Hepatocyte (in vitro differentiated cells): ENCODE measurements around the gene OLFM2. TPM values are rescaled to one million over a fixed set of nuclear protein-coding genes. Genes with fewer than 3 reads are reported as not detected.
A peak's percentile ranks its signal among the peaks of the same experiment; 100 is the strongest.

Experiments used
- DNase-seq: peaks from one replicate; pipeline ENCODE4 v3.0.0-alpha.2; 2016; ENCODE audit warnings: low spot score
- H2AFZ ChIP-seq: fragments of 200-600 bp; sonication (generic); 2 replicates; pipeline ENCODE4 v1.6.0; 2016; ENCODE audit warnings: antibody characterized with exemption, mild to moderate bottlenecking
- H3K27ac ChIP-seq: fragments of 200-600 bp; sonication (generic); 2 replicates; pipeline ENCODE4 v1.5.1; 2016; ENCODE audit warnings: mild to moderate bottlenecking
- H3K27me3 ChIP-seq: fragments of 200-600 bp; sonication (generic); 2 replicates; pipeline ENCODE4 v1.6.1; 2016
- H3K36me3 ChIP-seq: fragments of 200-600 bp; sonication (generic); replicated peaks from 2 replicates; pipeline ENCODE4 v1.5.1; 2016; ENCODE audit warnings: low read depth; ENCODE audit not compliant: insufficient read depth
- H3K4me1 ChIP-seq: fragments of 200-600 bp; sonication (generic); 2 replicates; pipeline ENCODE4 v1.5.1; 2016; ENCODE audit warnings: mild to moderate bottlenecking, moderate library complexity; ENCODE audit not compliant: insufficient read depth
- H3K4me2 ChIP-seq: fragments of 200-600 bp; sonication (generic); 2 replicates; pipeline ENCODE4 v1.6.0; 2016
- H3K4me3 ChIP-seq: fragments of 200-600 bp; sonication (generic); 2 replicates; pipeline ENCODE4 v1.5.1; 2016; ENCODE audit warnings: mild to moderate bottlenecking
- H3K79me2 ChIP-seq: fragments of 200-600 bp; sonication (generic); 2 replicates; pipeline ENCODE4 v1.6.0; 2017; ENCODE audit warnings: mild to moderate bottlenecking
- H3K9me2 ChIP-seq: fragments of 200-600 bp; sonication (generic); replicated peaks from 2 replicates; pipeline ENCODE4 v1.6.0; 2017; ENCODE audit warnings: mild to moderate bottlenecking; ENCODE audit not compliant: insufficient read depth
- H3K9me3 ChIP-seq: fragments of 200-600 bp; sonication (generic); 2 replicates; pipeline ENCODE4 v1.5.1; 2016; ENCODE audit warnings: low read depth, mild to moderate bottlenecking
- H4K20me1 ChIP-seq: fragments of 200-600 bp; sonication (generic); 2 replicates; pipeline ENCODE4 v1.6.0; 2016; ENCODE audit warnings: mild to moderate bottlenecking; ENCODE audit not compliant: insufficient read depth, poor library complexity, severe bottlenecking
- EZH2 ChIP-seq: fragments of 200-600 bp; sonication (generic); IDR thresholded peaks from 2 replicates; pipeline ENCODE4 v1.6.1; 2016; ENCODE audit warnings: antibody characterized with exemption, mild to moderate bottlenecking, borderline replicate concordance
- EZH2phosphoT487 ChIP-seq: fragments of 200-600 bp; sonication (generic); IDR thresholded peaks from one replicate; pipeline ENCODE4 v1.6.1; 2018; ENCODE audit warnings: antibody characterized with exemption, mild to moderate bottlenecking, low read depth, moderate library complexity; ENCODE audit not compliant: unreplicated experiment, severe bottlenecking
- WGBS: methylation state at CpG from one replicate; pipeline ENCODE4 v1.1.6; 2016; ENCODE audit warnings: low lambda C conversion rate; ENCODE audit errors: missing lambda C conversion rate; 5-methylcytosine and 5-hydroxymethylcytosine counted together
- polyA plus RNA-seq: library from polyadenylated mRNA; unstranded; fragments of >200 nt; fragmentation: Nextera tagmentation; extraction: Ambion mirVana; gene quantifications from 2 replicates; pipeline ENCODE4 v1.2.1, GENCODE V29; 2016
- total RNA-seq: library from RNA; depleted of rRNA; stranded (reverse); fragments of >200 nt; gene quantifications from 2 replicates; pipeline ENCODE4 v1.2.3, GENCODE V29; 2014
- TF ChIP-seq, protein P1 (sequence below): fragments of 200-600 bp; sonication (generic); IDR thresholded peaks from 2 replicates; pipeline ENCODE4 v1.5.1; 2016; ENCODE audit warnings: antibody characterized with exemption, mild to moderate bottlenecking; ENCODE audit not compliant: poor library complexity

The OLFM2 gene
- total and polyA plus RNA-seq, 2 experiments from 2014 or later: 33.1 to 36.5 TPM

DNA sequence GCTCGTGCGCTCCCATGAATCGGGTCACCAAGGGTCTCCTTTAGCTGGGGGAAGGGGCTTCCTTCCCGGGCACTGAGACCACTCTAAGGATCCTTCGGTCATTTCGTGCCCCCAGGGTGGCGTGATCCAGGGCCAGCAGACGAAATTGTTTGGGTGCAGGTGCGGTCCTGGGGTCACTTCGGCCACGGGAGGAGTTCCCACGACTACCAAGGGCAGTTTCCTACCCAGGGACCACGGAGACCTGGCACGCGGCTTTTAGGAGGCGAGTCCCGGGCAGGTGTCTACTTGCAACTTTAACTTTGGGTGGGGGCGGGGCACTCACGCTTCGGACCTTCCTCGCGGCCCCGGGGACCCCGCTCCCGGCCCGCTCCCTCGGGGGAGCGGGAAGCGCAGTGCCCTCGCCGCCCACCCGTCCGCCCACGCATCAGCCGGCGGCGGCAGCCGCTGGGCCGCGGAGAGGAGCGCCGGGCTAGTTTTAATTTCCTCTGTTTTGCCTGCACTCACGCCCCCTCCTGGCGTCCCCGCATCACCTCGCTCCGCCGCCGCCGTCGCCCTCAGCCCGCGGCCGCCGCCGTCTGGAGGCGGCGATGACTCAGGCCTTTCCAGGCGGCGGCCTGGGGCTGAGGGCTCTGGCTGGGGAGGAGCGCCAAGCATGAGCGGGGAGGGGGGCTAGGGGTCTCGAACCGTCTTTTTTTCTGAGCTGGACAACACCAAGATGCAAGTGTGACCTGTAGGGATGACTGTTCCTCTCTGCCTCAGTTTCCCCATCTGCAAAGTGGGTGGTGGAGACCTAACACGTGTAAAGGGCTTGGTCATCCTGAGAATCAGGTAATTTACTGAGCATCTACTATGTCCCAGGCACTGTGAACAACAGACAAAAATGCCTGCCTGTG is 21.8 kb downstream of the OLFM2 start:
- peaks cover 10% of the 10 kb centered on the region for H4K20me1 ChIP-seq
- peak overlapping the region; percentile 64 for H3K4me3 ChIP-seq
- DNase-seq: peak; percentile 93
- H3K9me2 ChIP-seq: no peaks in the 10 kb centered on the region
- peaks cover 6% of the 10 kb centered on the region for H3K4me1 ChIP-seq
- H3K79me2 ChIP-seq: no peaks in the 10 kb centered on the region
- H3K27me3 ChIP-seq: peaks cover 28% of the 10 kb centered on the region
- WGBS: 3% methylated on average over 33 of the region's 65 CpGs
- no peaks in the 10 kb centered on the region for H3K36me3 ChIP-seq
- no peak overlapping the region for H3K27ac ChIP-seq
- H3K9me3 ChIP-seq: no peaks in the 10 kb centered on the region
- TF ChIP-seq EZH2phosphoT487: no peak
- TF ChIP-seq, protein P1, sequence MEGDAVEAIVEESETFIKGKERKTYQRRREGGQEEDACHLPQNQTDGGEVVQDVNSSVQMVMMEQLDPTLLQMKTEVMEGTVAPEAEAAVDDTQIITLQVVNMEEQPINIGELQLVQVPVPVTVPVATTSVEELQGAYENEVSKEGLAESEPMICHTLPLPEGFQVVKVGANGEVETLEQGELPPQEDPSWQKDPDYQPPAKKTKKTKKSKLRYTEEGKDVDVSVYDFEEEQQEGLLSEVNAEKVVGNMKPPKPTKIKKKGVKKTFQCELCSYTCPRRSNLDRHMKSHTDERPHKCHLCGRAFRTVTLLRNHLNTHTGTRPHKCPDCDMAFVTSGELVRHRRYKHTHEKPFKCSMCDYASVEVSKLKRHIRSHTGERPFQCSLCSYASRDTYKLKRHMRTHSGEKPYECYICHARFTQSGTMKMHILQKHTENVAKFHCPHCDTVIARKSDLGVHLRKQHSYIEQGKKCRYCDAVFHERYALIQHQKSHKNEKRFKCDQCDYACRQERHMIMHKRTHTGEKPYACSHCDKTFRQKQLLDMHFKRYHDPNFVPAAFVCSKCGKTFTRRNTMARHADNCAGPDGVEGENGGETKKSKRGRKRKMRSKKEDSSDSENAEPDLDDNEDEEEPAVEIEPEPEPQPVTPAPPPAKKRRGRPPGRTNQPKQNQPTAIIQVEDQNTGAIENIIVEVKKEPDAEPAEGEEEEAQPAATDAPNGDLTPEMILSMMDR: peak; percentile 71
- H2AFZ ChIP-seq: peak overlapping the region; percentile 78
- peak overlapping the region; percentile 100 for H3K4me2 ChIP-seq

DNA sequence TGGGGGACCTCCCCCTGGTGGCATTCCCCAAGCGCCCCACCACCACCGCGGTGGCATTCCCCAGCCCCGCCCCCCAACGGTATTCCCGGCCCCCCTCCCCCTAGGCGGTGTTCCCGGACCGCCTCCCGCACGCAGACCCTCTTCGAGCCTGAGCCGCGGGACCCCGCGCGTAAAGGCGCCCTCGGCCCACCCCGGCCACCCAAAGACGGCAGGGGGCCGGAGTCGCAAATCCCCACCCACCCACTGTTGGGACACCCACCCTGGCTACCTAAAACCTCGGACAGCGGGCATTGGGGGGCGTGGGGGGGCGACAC is 22.4 kb downstream of the OLFM2 start:
- peak overlapping the region; percentile 78 for H2AFZ ChIP-seq
- H4K20me1 ChIP-seq: peaks cover 10% of the 10 kb centered on the region
- H3K9me3 ChIP-seq: no peaks in the 10 kb centered on the region
- peaks cover 28% of the 10 kb centered on the region for H3K27me3 ChIP-seq
- TF ChIP-seq, protein P1: no peak
- TF ChIP-seq EZH2 (no peak), EZH2phosphoT487 (no peak)
- no peak for DNase-seq
- H3K36me3 ChIP-seq: no peaks in the 10 kb centered on the region
- H3K79me2 ChIP-seq: no peaks in the 10 kb centered on the region
- WGBS: 3% methylated on average over 12 of the region's 27 CpGs
- no peak overlapping the region for H3K27ac ChIP-seq
- H3K4me3 ChIP-seq: peak overlapping the region; percentile 64
- H3K9me2 ChIP-seq: no peaks in the 10 kb centered on the region
- peak overlapping the region; percentile 100 for H3K4me2 ChIP-seq
- peaks cover 6% of the 10 kb centered on the region for H3K4me1 ChIP-seq

DNA sequence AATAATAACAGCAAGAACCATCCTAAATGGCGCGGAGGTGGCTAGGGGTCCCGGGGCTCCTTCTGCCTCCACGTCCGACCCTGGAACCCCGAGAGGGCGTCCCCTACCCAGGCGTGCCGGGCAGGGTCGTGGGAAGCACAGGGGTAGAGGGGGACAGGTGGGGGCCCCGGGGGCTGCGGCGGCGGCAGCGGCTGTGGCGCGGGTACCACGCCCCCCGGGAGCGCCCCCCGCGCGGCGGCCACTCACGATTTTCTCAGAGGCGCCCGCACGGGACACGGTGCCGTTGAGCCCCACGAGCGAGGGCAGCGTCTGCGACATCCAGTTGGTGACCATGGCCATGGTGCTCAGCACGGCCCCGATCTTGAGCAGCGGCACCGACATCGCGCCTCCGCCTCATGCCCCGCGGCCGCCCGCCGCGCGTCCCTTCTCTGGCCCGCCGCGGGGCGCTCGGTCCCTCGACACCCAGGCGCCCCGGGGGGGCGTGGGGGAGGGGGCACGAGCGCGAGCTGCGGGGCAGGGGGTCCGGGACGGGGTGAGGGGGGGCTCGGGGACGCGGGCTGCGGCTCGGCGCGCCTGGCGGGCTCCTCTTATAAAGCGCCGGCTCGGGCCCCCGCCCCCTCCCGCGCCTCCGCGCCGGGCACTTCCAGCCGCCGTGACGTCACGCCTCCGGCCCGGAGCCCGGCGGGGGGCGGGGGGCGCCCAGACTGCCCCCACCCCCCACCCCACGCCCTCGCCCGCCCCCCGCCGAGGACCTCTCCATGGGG is 22.9 kb downstream of the OLFM2 start:
- no peak overlapping the region for H3K27ac ChIP-seq
- H3K9me2 ChIP-seq: no peaks in the 10 kb centered on the region
- TF ChIP-seq, protein P1: no peak
- TF ChIP-seq EZH2 (peak; percentile 75), EZH2phosphoT487 (peak; percentile 19)
- H3K4me2 ChIP-seq: peak overlapping the region; percentile 100
- H4K20me1 ChIP-seq: peaks cover 10% of the 10 kb centered on the region
- H3K27me3 ChIP-seq: peaks cover 28% of the 10 kb centered on the region
- peak overlapping the region; percentile 64 for H3K4me3 ChIP-seq
- WGBS: 17% methylated on average over 7 of the region's 95 CpGs
- DNase-seq: peak; percentile 67
- H3K9me3 ChIP-seq: no peaks in the 10 kb centered on the region
- H3K36me3 ChIP-seq: no peaks in the 10 kb centered on the region
- H2AFZ ChIP-seq: no peak overlapping the region
- H3K4me1 ChIP-seq: peaks cover 6% of the 10 kb centered on the region
- no peaks in the 10 kb centered on the region for H3K79me2 ChIP-seq
